ENCODE data around the gene IFITM5. TPM values are rescaled to one million over a fixed set of nuclear protein-coding genes. Genes with fewer than 3 reads are reported as not detected.

The IFITM5 gene
- total and polyA plus RNA-seq, 2 donors from 2014 or later, result not detected

- Histone ChIP-seq H3K27me3 (ENCODE audit: control insufficient read depth, insufficient read depth, low read length) (no peaks in the 10 kb centered on the region), H3K4me1 (ENCODE audit: control insufficient read depth in 2 of 3, insufficient read depth in 2 of 3, low read depth in 1 of 3, low read length in 3 of 3) (peaks cover 3 to 5% (median 4%) of the 10 kb centered on the region in 3 donors), H3K4me3 (ENCODE audit: low read length in 3 of 3) (no peak overlapping the region), H3K27ac (ENCODE audit: low read depth in 2 of 2, low read length in 2 of 2) (no peak overlapping the region), H3K9me3 (ENCODE audit: control insufficient read depth in 2 of 3, insufficient read depth in 1 of 3, low read length in 3 of 3) (no peaks in the 10 kb centered on the region), H3K36me3 (ENCODE audit: control insufficient read depth in 2 of 3, insufficient read depth in 3 of 3, low read length in 3 of 3) (no peaks in the 10 kb centered on the region), H3K9ac (ENCODE audit: low read length in 3 of 3) (no peak overlapping the region)
- FAIRE-seq (no peak), DNase-seq (no peak)
- no peak for TF ChIP-seq CTCF (IDR thresholded peaks at IDR 0.05; ENCODE audit: borderline replicate concordance, extremely low read depth, insufficient read depth)
- intact Hi-C loops (cut with DNase I), result no loop called here
Measured at GRCh38 chr11:337711-338110, 38.4 kb upstream of the IFITM5 start.

- intact Hi-C loops (cut with DNase I), result no loop called here
- no peak for TF ChIP-seq CTCF (IDR thresholded peaks at IDR 0.05; ENCODE audit: borderline replicate concordance, extremely low read depth, insufficient read depth)
- no peaks in the 10 kb centered on the region for H3K27me3 ChIP-seq (ENCODE audit: control insufficient read depth, insufficient read depth, low read length)
- H3K36me3 ChIP-seq (ENCODE audit: control insufficient read depth in 2 of 3, insufficient read depth in 3 of 3, low read length in 3 of 3), result no peaks in the 10 kb centered on the region
- peak overlapping the region; percentile 79 to 83 for H3K27ac ChIP-seq (ENCODE audit: low read depth in 2 of 2, low read length in 2 of 2)
- no peak for FAIRE-seq
- no peak for DNase-seq
- no peak overlapping the region for H3K9ac ChIP-seq (ENCODE audit: low read length in 3 of 3)
- H3K4me1 ChIP-seq (ENCODE audit: control insufficient read depth in 2 of 3, insufficient read depth in 2 of 3, low read depth in 1 of 3, low read length in 3 of 3), result peaks cover 3 to 5% (median 4%) of the 10 kb centered on the region in 3 donors
- no peaks in the 10 kb centered on the region for H3K9me3 ChIP-seq (ENCODE audit: control insufficient read depth in 2 of 3, insufficient read depth in 1 of 3, low read length in 3 of 3)
- H3K4me3 ChIP-seq (ENCODE audit: low read length in 3 of 3), result no peak overlapping the region
Measured at GRCh38 chr11:336659-337198, 37.4 kb upstream of the IFITM5 start.

GRCh38 chr11:335779-336658, 36.7 kb upstream of the IFITM5 start:
- Histone ChIP-seq H3K9ac (ENCODE audit: low read length in 3 of 3) (peak overlapping the region in 1 of 3 donors; percentile 24), H3K36me3 (ENCODE audit: control insufficient read depth in 2 of 3, insufficient read depth in 3 of 3, low read length in 3 of 3) (no peaks in the 10 kb centered on the region), H3K4me1 (ENCODE audit: control insufficient read depth in 2 of 3, insufficient read depth in 2 of 3, low read depth in 1 of 3, low read length in 3 of 3) (peaks cover 3 to 5% (median 4%) of the 10 kb centered on the region in 3 donors), H3K4me3 (ENCODE audit: low read length in 3 of 3) (no peak overlapping the region), H3K27me3 (ENCODE audit: control insufficient read depth, insufficient read depth, low read length) (no peaks in the 10 kb centered on the region), H3K27ac (ENCODE audit: low read depth in 2 of 2, low read length in 2 of 2) (peak overlapping the region; percentile 79 to 83), H3K9me3 (ENCODE audit: control insufficient read depth in 2 of 3, insufficient read depth in 1 of 3, low read length in 3 of 3) (no peaks in the 10 kb centered on the region)
- no peak for TF ChIP-seq CTCF (IDR thresholded peaks at IDR 0.05; ENCODE audit: borderline replicate concordance, extremely low read depth, insufficient read depth)
- FAIRE-seq, result no peak
- intact Hi-C loops (cut with DNase I), result no loop called here
- DNase-seq, result peak; percentile 67 to 93 (median 84)
